T47D (cell line): ENCODE results near the gene DHCR7.

ENCODE experiments used
- DNase-seq, 2 experiments: peaks; one replicate each; pipeline versions ENCODE4 v3.0.0 to v3.0.0-alpha.2; 2011 to 2012; ENCODE audit warnings: low read depth in 1 of 2, low spot score in 1 of 2
- JUND ChIP-seq: IDR thresholded peaks from 2 replicates; pipeline ENCODE4 v1.6.1; 2012; ENCODE audit warnings: low read depth
- in situ Hi-C: cut with HindIII; loops from 2 replicates; pipeline ENCODE4 v1.10.0; 2016; ENCODE audit warnings: low sequenced_read_pairs, low pct_unique_long_range_greater_than_20kb

Gene DHCR7

DNA sequence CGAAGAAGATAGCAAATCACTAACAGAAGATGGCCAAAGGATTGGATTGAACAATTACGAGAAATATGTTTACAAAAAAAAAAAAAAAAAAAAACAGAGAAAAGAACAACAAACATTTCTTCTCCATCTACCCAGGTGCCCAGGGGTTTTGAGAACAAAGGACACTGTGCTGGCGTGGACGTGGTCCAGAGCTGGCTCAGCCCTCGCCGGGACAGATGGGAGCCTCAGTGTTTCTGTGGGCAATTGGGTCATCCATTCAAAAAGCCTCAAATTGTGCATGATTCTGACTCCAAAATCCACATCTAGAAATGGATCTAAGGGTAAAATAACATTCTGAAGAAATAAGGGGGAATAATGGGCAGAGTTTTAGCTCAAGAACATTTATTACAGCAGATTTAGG lies 63.1 kb downstream of the DHCR7 start:
- TF ChIP-seq JUND: no peak
- DNase-seq: no peak
- in situ Hi-C loops: no loop called here

DNA sequence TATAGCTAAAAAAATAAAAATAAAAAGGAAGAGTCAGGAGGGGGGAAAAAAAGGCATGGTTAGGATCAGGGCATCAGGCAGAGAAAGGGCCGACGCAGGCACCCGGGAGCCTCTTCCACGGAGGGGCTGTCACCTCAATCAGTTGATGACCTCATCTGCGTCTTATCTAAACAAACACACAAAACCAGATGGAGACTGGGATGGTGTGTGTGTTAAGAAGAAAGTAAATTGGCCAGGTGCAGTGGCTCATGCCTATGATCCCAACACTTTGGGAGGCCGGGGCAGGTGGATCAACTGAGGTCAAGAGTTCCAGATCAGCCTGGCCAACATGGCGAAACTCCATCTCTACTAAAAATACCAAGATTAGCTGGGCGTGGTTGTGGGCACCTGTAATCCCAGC lies 63.6 kb downstream of the DHCR7 start:
- in situ Hi-C loops: no loop called here
- no peak for DNase-seq
- TF ChIP-seq JUND: no peak
